Uterus (tissue), 2 donors: Measurements from ENCODE around the gene RABAC1.

Experiments used
- CTCF ChIP-seq, 4 experiments: fragments of 200-600 bp in 2 of 4; fragments of 450-650 bp in 2 of 4; sonication (generic) in 2 of 4; IDR thresholded peaks; one replicate each; pipeline ENCODE4 v1.5.1; 2016 to 2019; ENCODE audit warnings: antibody characterized with exemption in 4 of 4, mild to moderate bottlenecking in 2 of 4, moderate library complexity in 1 of 4
- POLR2A ChIP-seq, 2 donors: fragments of 450-650 bp; IDR thresholded peaks; one replicate each; pipeline ENCODE4 v1.6.1; 2016; ENCODE audit warnings: antibody characterized with exemption in 2 of 2, mild to moderate bottlenecking in 1 of 2, moderate library complexity in 1 of 2

DNA sequence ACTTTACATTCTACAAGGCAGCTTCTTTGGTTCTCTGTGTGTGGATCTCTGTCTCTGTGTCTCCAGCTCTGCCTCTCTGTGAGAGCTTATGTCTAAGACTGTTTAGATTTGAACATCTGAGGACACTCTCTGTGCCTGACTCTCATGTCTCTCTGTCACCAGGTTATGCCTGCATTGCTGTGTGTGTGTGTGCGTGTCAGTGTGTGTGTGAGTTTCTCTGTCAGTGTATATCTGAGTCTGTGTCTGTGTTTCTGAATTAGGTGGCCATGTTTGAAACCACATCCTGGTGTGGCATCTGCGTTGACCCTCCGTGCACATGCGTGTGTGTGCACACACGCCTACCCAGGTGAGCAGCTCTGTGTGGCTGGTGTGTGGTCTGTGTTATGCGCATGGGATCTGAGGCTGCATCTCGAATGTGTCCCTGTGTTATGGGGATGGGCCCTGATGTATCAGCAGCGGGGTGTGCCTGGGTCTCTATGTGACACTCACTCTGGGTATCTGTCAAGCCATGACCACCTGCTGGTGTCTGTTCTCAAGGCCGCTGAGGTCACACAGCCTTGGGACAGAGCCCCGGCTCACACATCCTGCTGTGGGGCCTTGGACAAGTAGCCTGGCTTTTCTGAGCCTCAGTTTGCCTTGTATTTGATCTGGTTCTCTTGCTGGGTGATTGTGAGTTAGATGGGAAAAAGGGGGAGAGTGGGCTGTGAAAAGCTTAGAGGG lies 28.2 kb upstream of the RABAC1 start:
- TF ChIP-seq CTCF (IDR thresholded peaks at IDR 0.05) (no peak), POLR2A (IDR thresholded peaks at IDR 0.05) (no peak)
